HepG2 (cell line): ENCODE data around the gene MT4. TPM values are rescaled to one million over a fixed set of nuclear protein-coding genes. Genes with fewer than 3 reads are reported as not detected.

ENCODE experiments used
- ADNP ChIP-seq: sonication (generic); formaldehyde crosslinking; IDR thresholded peaks from 2 replicates; pipeline ENCODE4 v1.4.0; 2020; ENCODE audit warnings: missing genetic modification reagents
- ASH2L ChIP-seq: fragments of 300-600, 200-600 bp; sonication (generic); IDR thresholded peaks from 2 replicates; pipeline ENCODE4 v1.7.0; 2017; ENCODE audit warnings: low read depth, mild to moderate bottlenecking, moderate library complexity, mixed read lengths, low read length; ENCODE audit not compliant: insufficient read length
- ATF2 ChIP-seq: sonication (generic); formaldehyde crosslinking; IDR thresholded peaks from 2 replicates; pipeline ENCODE4 v1.4.0; 2020; ENCODE audit warnings: missing genetic modification reagents
- BATF2 ChIP-seq: sonication (generic); formaldehyde crosslinking; IDR thresholded peaks from 2 replicates; pipeline ENCODE4 v1.8.0; 2022; ENCODE audit warnings: mild to moderate bottlenecking, missing genetic modification reagents, moderate library complexity
- CREB3 ChIP-seq: sonication (generic); formaldehyde crosslinking; IDR thresholded peaks from 2 replicates; pipeline ENCODE4 v1.5.0; 2020; ENCODE audit warnings: missing genetic modification reagents
- FOXA3 ChIP-seq: IDR thresholded peaks from 2 replicates; pipeline ENCODE4 v1.6.1; 2016; ENCODE audit warnings: missing genetic modification reagents, missing compliant biosample characterization
- FOXJ3 ChIP-seq: sonication (generic); formaldehyde crosslinking; IDR thresholded peaks from 2 replicates; pipeline ENCODE4 v1.4.0; 2020; ENCODE audit warnings: missing genetic modification reagents, mild to moderate bottlenecking, borderline replicate concordance
- GTF3A ChIP-seq: sonication (generic); formaldehyde crosslinking; conservative IDR thresholded peaks from 2 replicates; pipeline ENCODE4 v1.4.0; 2020; ENCODE audit warnings: mild to moderate bottlenecking, missing genetic modification reagents
- HNRNPK ChIP-seq: fragments of 200-400 bp; formaldehyde crosslinking; IDR thresholded peaks from 2 replicates; pipeline ENCODE4 v1.6.1; 2018; ENCODE audit warnings: low read length, low read depth, moderate library complexity, mild to moderate bottlenecking; ENCODE audit not compliant: poor library complexity, severe bottlenecking
- HOXA7 ChIP-seq: sonication (generic); formaldehyde crosslinking; IDR thresholded peaks from 2 replicates; pipeline ENCODE4 v1.8.1; 2022; ENCODE audit warnings: mild to moderate bottlenecking, missing genetic modification reagents, moderate library complexity
- JUNB ChIP-seq: sonication (generic); formaldehyde crosslinking; IDR thresholded peaks from 2 replicates; pipeline ENCODE4 v1.8.0; 2022; ENCODE audit warnings: missing genetic modification reagents, mild to moderate bottlenecking, borderline replicate concordance
- KDM6A ChIP-seq: IDR thresholded peaks from 2 replicates; pipeline ENCODE4 v1.6.1; 2016; ENCODE audit warnings: low read depth
- LCORL ChIP-seq, 2 experiments: fragments of 450-650 bp in 1 of 2; sonication (generic) in 1 of 2; formaldehyde crosslinking in 1 of 2; IDR thresholded peaks; 2 replicates each; pipeline versions ENCODE4 v1.5.0 to v1.6.1; 2017 to 2020; ENCODE audit warnings: antibody characterized with exemption in 1 of 2, missing genetic modification reagents in 1 of 2
- NCOR1 ChIP-seq: fragments of 200-600 bp; sonication (generic); IDR thresholded peaks from 2 replicates; pipeline ENCODE4 v1.7.0; 2017; ENCODE audit warnings: antibody characterized with exemption, low read length, borderline replicate concordance
- RORA ChIP-seq: sonication (generic); formaldehyde crosslinking; IDR thresholded peaks from 2 replicates; pipeline ENCODE4 v1.5.0; 2020; ENCODE audit warnings: mild to moderate bottlenecking, missing genetic modification reagents, moderate library complexity
- ZNF251 ChIP-seq: sonication (generic); formaldehyde crosslinking; IDR thresholded peaks from 2 replicates; pipeline ENCODE4 v1.9.0; 2021; ENCODE audit warnings: mild to moderate bottlenecking, missing genetic modification reagents
- ZNF256 ChIP-seq: sonication (generic); formaldehyde crosslinking; conservative IDR thresholded peaks from 2 replicates; pipeline ENCODE4 v1.4.0; 2020; ENCODE audit warnings: missing genetic modification reagents
- ZNF546 ChIP-seq: sonication (generic); formaldehyde crosslinking; conservative IDR thresholded peaks from 2 replicates; pipeline ENCODE4 v1.8.1; 2023; ENCODE audit warnings: mild to moderate bottlenecking, missing genetic modification reagents
- ZNF574 ChIP-seq: sonication (generic); formaldehyde crosslinking; IDR thresholded peaks from 2 replicates; pipeline ENCODE4 v1.4.0; 2020; ENCODE audit warnings: missing genetic modification reagents
- ZNF691 ChIP-seq: sonication (generic); formaldehyde crosslinking; IDR thresholded peaks from 2 replicates; pipeline ENCODE4 v1.4.0; 2020; ENCODE audit warnings: missing genetic modification reagents, low read depth, mild to moderate bottlenecking, borderline replicate concordance
- ZNF761 ChIP-seq: sonication (generic); formaldehyde crosslinking; conservative IDR thresholded peaks from 2 replicates; pipeline ENCODE4 v1.4.0; 2020; ENCODE audit warnings: mild to moderate bottlenecking, missing genetic modification reagents
- polyA plus RNA-seq, 8 experiments: library from polyadenylated mRNA; depleted of rRNA in 3 of 8; stranded (reverse) in 7 of 8; unstranded in 1 of 8; fragments of >200 nt; fragmentation: Illumina TruSeq in 4 of 8; extraction: Trizol in 4 of 8; gene quantifications; 2 replicates each; pipeline versions ENCODE4 v1.2.1 to v1.2.3, GENCODE V29; 2011 to 2016; ENCODE audit warnings: low read depth in 4 of 8, missing spikeins in 1 of 8, mixed read lengths in 1 of 8; ENCODE audit not compliant: insufficient read depth in 1 of 8
- total RNA-seq, 5 experiments: library from RNA; depleted of rRNA; stranded (reverse); fragments of >200 nt; fragmentation: Illumina TruSeq; extraction: Trizol; gene quantifications; 2 replicates each; pipeline ENCODE4 v1.2.3, GENCODE V29; 2016; ENCODE audit warnings: low read depth in 1 of 5

MT4 gene
- total and polyA plus RNA-seq, 2 of the 13 experiments (the other 11 are each of a cell fraction or from before 2014, with no cell fraction given) = not detected

GRCh38 chr16:56608043-56608875 is 43.4 kb downstream of the MT4 start, which contains the start of gene MT2A (continued):
- peak; percentile 83 for TF ChIP-seq BATF2 (CRISPR knock-in tag)
- TF ChIP-seq CREB3 = peak; percentile 82
- TF ChIP-seq ADNP (CRISPR knock-in tag) = peak; percentile 56; the same call in 1 of the 2 replicates
- peak; percentile 53 for TF ChIP-seq ASH2L
- TF ChIP-seq ZNF761 (CRISPR knock-in tag) = no peak; the same call in 1 of the 2 replicates
- TF ChIP-seq HNRNPK = peak; percentile 55
- TF ChIP-seq ZNF574 (CRISPR knock-in tag) = peak; percentile 84
- peak; percentile 78 for TF ChIP-seq FOXJ3 (CRISPR knock-in tag)
- peak; percentile 67; the same call in 1 of the 2 replicates for TF ChIP-seq NCOR1
- TF ChIP-seq GTF3A = no peak
- TF ChIP-seq ZNF691 (CRISPR knock-in tag) = peak; percentile 48; the same call in 1 of the 2 replicates
- TF ChIP-seq HOXA7 (CRISPR knock-in tag) = 0 out of 2 replicates have a peak, but pooled peaks have one; percentile 69
- no peak for TF ChIP-seq RORA (CRISPR knock-in tag)
- TF ChIP-seq JUNB (CRISPR knock-in tag) = peak; percentile 62; the same call in 1 of the 2 replicates
- no peak; the same call in 1 of the 2 replicates for TF ChIP-seq KDM6A
- TF ChIP-seq ZNF251 = no peak
- peak; percentile 54; the same call in 1 of the 2 replicates for TF ChIP-seq ATF2 (CRISPR knock-in tag)
- TF ChIP-seq LCORL (IDR thresholded peaks at IDR 0.05) = no peak
- TF ChIP-seq LCORL (CRISPR knock-in tag; IDR thresholded peaks at IDR 0.05) = peak; percentile 75; the same call in 1 of the 2 replicates
- no peak for TF ChIP-seq ZNF546
- TF ChIP-seq FOXA3 (CRISPR knock-in tag) = peak; percentile 62
- 0 out of 2 replicates have a peak, but pooled peaks have one; percentile 0 for TF ChIP-seq ZNF256 (CRISPR knock-in tag)
